GM12878 (cell line): ENCODE data around the gene C1orf146. TPM values are rescaled to one million over a fixed set of nuclear protein-coding genes. Genes with fewer than 3 reads are reported as not detected.

Experiments
- ATF3 ChIP-seq: IDR thresholded peaks from 2 replicates; pipeline ENCODE4 v1.6.1; 2011; ENCODE audit warnings: low read depth, mild to moderate bottlenecking, low read length, moderate library complexity, borderline replicate concordance; ENCODE audit errors: extremely low read depth
- IRF3 ChIP-seq: fragments of 450-650 bp; IDR thresholded peaks from 2 replicates; pipeline ENCODE4 v1.6.1; 2014; ENCODE audit warnings: mild to moderate bottlenecking
- LARP7 ChIP-seq: fragments of 450-650 bp; IDR thresholded peaks from 2 replicates; pipeline ENCODE4 v1.6.1; 2017; ENCODE audit warnings: mild to moderate bottlenecking
- MTA3 ChIP-seq: IDR thresholded peaks from 2 replicates; pipeline ENCODE4 v1.6.1; 2012; ENCODE audit warnings: low read length, inconsistent platforms, borderline replicate concordance
- NFIC ChIP-seq: IDR thresholded peaks from 2 replicates; pipeline ENCODE4 v1.6.1; 2012; ENCODE audit warnings: low read depth, mild to moderate bottlenecking, inconsistent platforms, low read length, moderate library complexity
- NR2F1 ChIP-seq: fragments of 450-650 bp; conservative IDR thresholded peaks from 2 replicates; pipeline ENCODE4 v1.6.1; 2017; ENCODE audit warnings: mild to moderate bottlenecking
- SREBF2 ChIP-seq: IDR thresholded peaks from 2 replicates; pipeline ENCODE4 v1.6.1; 2012; ENCODE audit warnings: mild to moderate bottlenecking, low read length
- polyA plus RNA-seq, 11 experiments: library from polyadenylated mRNA; depleted of rRNA in 4 of 11; unstranded in 6 of 11; stranded (reverse) in 5 of 11; fragments of >200 nt; fragmentation: Nextera tagmentation in 4 of 11; fragmentation: Illumina TruSeq in 1 of 11; extraction: Ambion mirVana in 4 of 11; extraction: Trizol in 1 of 11; gene quantifications; 1 replicate in 1 of 11; 2 replicates in 10 of 11; pipeline versions ENCODE4 v1.2.1 to v1.2.3, GENCODE V29; 2011 to 2016; ENCODE audit warnings: inconsistent platforms in 2 of 11, missing spikeins in 2 of 11, low read depth in 1 of 11
- total RNA-seq, 4 experiments: library from RNA; depleted of rRNA in 3 of 4; stranded (reverse); fragments of >200 nt in 3 of 4; fragmentation: Illumina TruSeq in 1 of 4; extraction: Trizol in 1 of 4; gene quantifications; 2 replicates each; pipeline versions ENCODE4 v1.2.1 to v1.2.3, GENCODE V29; 2013 to 2021
- TF ChIP-seq, protein P1 (sequence below): fragments of 150-350 bp; IDR thresholded peaks from 2 replicates; pipeline ENCODE4 v1.6.1; 2016; ENCODE audit warnings: low read depth, low read length
- TF ChIP-seq, protein P2 (sequence below): IDR thresholded peaks from 2 replicates; pipeline ENCODE4 v1.6.1; 2012; ENCODE audit warnings: low read depth, low read length, improper control_type of control experiment

The C1orf146 gene
- total and polyA plus RNA-seq, 10 of the 15 experiments (the other 5 are each of a cell fraction or from before 2014, with no cell fraction given): not detected

DNA sequence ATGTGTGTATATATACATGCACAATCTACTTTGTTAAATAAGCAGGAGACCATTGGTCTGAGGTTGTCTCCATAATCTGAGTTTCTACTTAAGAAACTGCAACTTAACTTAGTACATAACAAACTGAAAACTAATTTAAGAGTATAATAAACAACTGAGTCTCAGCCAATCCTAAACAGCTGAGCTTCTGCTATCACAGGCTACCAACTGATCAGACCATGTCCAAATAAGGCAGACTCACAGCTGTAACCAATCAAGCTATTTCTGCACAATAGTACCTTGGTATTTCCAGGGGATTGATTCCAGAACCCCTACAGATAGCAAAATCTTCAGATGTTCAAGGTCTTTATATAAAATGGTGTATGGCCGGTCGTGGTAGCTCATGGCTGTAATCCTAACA, 26.0 kb upstream of the C1orf146 start (continued):
- TF ChIP-seq ATF3: no peak
- TF ChIP-seq NFIC: no peak
- TF ChIP-seq NR2F1: no peak
- TF ChIP-seq, protein P1, sequence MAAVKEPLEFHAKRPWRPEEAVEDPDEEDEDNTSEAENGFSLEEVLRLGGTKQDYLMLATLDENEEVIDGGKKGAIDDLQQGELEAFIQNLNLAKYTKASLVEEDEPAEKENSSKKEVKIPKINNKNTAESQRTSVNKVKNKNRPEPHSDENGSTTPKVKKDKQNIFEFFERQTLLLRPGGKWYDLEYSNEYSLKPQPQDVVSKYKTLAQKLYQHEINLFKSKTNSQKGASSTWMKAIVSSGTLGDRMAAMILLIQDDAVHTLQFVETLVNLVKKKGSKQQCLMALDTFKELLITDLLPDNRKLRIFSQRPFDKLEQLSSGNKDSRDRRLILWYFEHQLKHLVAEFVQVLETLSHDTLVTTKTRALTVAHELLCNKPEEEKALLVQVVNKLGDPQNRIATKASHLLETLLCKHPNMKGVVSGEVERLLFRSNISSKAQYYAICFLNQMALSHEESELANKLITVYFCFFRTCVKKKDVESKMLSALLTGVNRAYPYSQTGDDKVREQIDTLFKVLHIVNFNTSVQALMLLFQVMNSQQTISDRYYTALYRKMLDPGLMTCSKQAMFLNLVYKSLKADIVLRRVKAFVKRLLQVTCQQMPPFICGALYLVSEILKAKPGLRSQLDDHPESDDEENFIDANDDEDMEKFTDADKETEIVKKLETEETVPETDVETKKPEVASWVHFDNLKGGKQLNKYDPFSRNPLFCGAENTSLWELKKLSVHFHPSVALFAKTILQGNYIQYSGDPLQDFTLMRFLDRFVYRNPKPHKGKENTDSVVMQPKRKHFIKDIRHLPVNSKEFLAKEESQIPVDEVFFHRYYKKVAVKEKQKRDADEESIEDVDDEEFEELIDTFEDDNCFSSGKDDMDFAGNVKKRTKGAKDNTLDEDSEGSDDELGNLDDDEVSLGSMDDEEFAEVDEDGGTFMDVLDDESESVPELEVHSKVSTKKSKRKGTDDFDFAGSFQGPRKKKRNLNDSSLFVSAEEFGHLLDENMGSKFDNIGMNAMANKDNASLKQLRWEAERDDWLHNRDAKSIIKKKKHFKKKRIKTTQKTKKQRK: no peak
- TF ChIP-seq, protein P2, sequence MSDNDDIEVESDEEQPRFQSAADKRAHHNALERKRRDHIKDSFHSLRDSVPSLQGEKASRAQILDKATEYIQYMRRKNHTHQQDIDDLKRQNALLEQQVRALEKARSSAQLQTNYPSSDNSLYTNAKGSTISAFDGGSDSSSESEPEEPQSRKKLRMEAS: no peak
- TF ChIP-seq IRF3: no peak
- no peak for TF ChIP-seq MTA3
- TF ChIP-seq LARP7: no peak
- no peak for TF ChIP-seq SREBF2
